Measurements from ENCODE around the gene OTOP2. TPM values are rescaled to one million over a fixed set of nuclear protein-coding genes. Genes with fewer than 3 reads are reported as not detected.
A peak's percentile ranks its signal among the peaks of the same experiment; 100 is the strongest.

OTOP2 gene
- total RNA-seq, 1 experiment from 2014 or later: not detected

DNA sequence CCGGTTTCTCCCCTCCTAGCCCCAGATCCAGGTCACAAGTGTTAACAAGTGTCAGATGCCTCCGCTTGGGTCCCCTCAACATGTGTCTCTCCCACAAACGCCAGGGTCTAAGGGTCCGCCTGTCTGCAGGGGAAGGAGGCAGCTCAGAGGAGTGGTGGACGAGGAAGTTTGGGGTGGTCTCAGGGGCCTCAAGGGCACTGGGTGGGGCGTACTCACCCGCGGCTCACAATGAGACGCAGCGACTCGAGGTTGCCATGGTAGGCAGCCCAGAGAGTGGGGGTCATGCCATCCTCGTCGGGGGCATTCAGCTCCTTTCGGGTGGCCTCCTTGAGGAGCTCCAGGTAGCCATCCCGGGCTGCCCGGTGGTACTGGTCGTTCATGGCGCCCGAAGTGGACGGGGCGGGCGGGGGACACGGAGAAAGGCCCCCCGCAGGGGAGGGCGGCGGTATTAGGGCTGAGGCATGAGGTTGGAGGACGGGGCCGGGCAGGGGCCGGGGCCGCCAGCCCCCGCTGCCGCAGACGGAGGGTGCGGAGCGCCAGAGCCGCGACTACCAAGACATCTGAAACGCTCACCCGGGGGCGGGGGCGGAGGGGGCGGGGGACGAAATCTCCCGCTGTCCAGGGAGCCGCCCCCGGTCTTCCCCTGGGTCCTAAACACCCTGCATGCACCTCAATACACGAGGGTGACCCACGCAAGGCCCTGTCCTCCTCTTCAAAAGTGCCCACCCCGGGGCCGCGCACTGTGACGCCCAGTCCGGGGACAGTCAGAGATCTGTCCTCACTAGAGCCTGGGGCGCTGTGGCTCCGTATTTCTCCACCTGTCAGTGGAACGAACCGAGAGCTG is 1.2 kb upstream of the OTOP2 start, which contains the start of gene USH1G:
USH1G (minus strand) TSS at position 562 of the 844 bp plus-strand sequence; CDS start at position 380, 182 bp downstream.
- Mint-ChIP-seq H3K4me3 (peak within 1 kb of the TSS; percentile 70), H3K27me3 (ENCODE audit: low read depth) (peaks cover 67% of the 10 kb centered on the region), H3K4me1 (peaks cover 13% of the 10 kb centered on the region), H3K27ac (no peak within 1 kb of the TSS), H3K36me3 (no peaks in the 10 kb centered on the region), H3K9me3 (no peaks in the 10 kb centered on the region)
- TF ChIP-seq CREM (CRISPR knock-in tag; IDR thresholded peaks at IDR 0.05) (no peak), ZNF232 (CRISPR knock-in tag; IDR thresholded peaks at IDR 0.05) (no peak), ZNF263 (CRISPR knock-in tag; IDR thresholded peaks at IDR 0.05; ENCODE audit: low read depth) (no peak)
- TF ChIP-seq, protein P1, sequence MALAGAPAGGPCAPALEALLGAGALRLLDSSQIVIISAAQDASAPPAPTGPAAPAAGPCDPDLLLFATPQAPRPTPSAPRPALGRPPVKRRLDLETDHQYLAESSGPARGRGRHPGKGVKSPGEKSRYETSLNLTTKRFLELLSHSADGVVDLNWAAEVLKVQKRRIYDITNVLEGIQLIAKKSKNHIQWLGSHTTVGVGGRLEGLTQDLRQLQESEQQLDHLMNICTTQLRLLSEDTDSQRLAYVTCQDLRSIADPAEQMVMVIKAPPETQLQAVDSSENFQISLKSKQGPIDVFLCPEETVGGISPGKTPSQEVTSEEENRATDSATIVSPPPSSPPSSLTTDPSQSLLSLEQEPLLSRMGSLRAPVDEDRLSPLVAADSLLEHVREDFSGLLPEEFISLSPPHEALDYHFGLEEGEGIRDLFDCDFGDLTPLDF (CRISPR knock-in tag; IDR thresholded peaks at IDR 0.05): no peak
- TF ChIP-seq, protein P2, sequence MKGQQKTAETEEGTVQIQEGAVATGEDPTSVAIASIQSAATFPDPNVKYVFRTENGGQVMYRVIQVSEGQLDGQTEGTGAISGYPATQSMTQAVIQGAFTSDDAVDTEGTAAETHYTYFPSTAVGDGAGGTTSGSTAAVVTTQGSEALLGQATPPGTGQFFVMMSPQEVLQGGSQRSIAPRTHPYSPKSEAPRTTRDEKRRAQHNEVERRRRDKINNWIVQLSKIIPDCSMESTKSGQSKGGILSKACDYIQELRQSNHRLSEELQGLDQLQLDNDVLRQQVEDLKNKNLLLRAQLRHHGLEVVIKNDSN (CRISPR knock-in tag; IDR thresholded peaks at IDR 0.05): no peak
- TF ChIP-seq, protein P3, sequence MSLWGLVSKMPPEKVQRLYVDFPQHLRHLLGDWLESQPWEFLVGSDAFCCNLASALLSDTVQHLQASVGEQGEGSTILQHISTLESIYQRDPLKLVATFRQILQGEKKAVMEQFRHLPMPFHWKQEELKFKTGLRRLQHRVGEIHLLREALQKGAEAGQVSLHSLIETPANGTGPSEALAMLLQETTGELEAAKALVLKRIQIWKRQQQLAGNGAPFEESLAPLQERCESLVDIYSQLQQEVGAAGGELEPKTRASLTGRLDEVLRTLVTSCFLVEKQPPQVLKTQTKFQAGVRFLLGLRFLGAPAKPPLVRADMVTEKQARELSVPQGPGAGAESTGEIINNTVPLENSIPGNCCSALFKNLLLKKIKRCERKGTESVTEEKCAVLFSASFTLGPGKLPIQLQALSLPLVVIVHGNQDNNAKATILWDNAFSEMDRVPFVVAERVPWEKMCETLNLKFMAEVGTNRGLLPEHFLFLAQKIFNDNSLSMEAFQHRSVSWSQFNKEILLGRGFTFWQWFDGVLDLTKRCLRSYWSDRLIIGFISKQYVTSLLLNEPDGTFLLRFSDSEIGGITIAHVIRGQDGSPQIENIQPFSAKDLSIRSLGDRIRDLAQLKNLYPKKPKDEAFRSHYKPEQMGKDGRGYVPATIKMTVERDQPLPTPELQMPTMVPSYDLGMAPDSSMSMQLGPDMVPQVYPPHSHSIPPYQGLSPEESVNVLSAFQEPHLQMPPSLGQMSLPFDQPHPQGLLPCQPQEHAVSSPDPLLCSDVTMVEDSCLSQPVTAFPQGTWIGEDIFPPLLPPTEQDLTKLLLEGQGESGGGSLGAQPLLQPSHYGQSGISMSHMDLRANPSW (CRISPR knock-in tag; conservative IDR thresholded peaks at IDR 0.05; ENCODE audit: low read depth): no peak
- peak; percentile 4; the same call in 1 of the 2 replicates for ATAC-seq
- ChIA-PET POLR2A (interaction anchor here (0.5 kb wide), 1 partner anchor 18 kb away, joined by 5 read pairs; no protein-coding TSS in a partner anchor), CTCF (interaction anchor here (0.6 to 7.8 kb wide), 25 partner anchors 8 to 1439 kb away, joined by 3 to 206 read pairs (median 4); partner anchors contain the start of genes CDR2L, HID1, MRPL58 and NUP85)
- peak; percentile 21 for DNase-seq (ENCODE audit: low spot score)

DNA sequence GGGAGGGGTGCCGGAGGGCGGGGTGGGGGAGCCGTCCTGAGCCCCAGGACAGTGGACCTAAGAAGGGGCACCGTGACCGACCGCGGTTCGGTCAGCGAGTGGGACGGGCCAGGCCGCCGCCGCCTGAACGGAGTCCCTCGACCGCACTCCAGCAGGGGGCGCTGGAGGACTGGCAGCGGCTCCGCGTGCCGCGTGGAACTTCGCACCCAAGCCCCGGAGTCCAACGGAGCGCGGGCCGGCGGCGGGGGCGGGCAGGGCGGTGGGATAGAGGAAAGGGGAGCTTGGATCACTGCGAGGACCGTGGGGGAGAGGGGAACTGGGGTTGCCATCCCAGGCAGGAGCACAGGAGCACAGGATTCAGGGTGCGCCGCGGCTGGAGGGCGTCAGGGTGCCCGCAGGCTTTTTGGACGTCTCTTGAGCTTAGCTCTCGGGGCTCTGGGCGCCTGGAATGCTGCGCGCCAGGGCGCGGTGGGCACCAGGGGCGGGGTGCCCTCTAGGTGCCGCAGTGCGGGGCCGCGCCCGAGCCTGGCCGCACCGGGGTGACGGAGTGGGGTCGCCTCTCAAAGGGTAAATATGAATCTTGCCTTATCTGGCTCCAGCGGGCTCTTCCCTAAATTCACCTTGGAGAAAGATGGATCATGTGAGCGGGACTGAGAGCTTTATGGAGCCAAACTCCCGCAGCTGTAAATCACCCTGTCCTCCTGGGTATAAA is 379 bp upstream of the OTOP2 start:
- Mint-ChIP-seq H3K9me3 (no peaks in the 10 kb centered on the region), H3K27ac (no peak overlapping the region), H3K36me3 (no peaks in the 10 kb centered on the region), H3K4me3 (peak overlapping the region; percentile 70), H3K4me1 (peaks cover 13% of the 10 kb centered on the region), H3K27me3 (ENCODE audit: low read depth) (peaks cover 74% of the 10 kb centered on the region)
- POLR2A ChIA-PET: interaction anchor here (0.9 kb wide), 1 partner anchor 112 kb away, joined by 3 read pairs; no protein-coding TSS in a partner anchor
- DNase-seq (ENCODE audit: low spot score): peak; percentile 79
- ATAC-seq: peak; percentile 18
- CTCF ChIA-PET: interaction anchor here (0.6 to 7.8 kb wide), 35 partner anchors 10 to 1438 kb away, joined by 3 to 206 read pairs (median 5); partner anchors contain the start of genes CDR2L, FDXR, HID1 and KCTD2
- TF ChIP-seq KAT7 (CRISPR knock-in tag; IDR thresholded peaks at IDR 0.05; ENCODE audit: borderline replicate concordance) (no peak), TEAD4 (CRISPR knock-in tag; IDR thresholded peaks at IDR 0.05) (no peak), ZNF263 (CRISPR knock-in tag; IDR thresholded peaks at IDR 0.05; ENCODE audit: low read depth) (no peak), FOXJ3 (CRISPR knock-in tag; IDR thresholded peaks at IDR 0.05; ENCODE audit: borderline replicate concordance) (no peak), ZNF671 (CRISPR knock-in tag; IDR thresholded peaks at IDR 0.05) (no peak), GTF2I (CRISPR knock-in tag; conservative IDR thresholded peaks at IDR 0.05) (no peak), SMAD3 (CRISPR knock-in tag; IDR thresholded peaks at IDR 0.05; ENCODE audit: borderline replicate concordance) (no peak), CBFB (CRISPR knock-in tag; IDR thresholded peaks at IDR 0.05; ENCODE audit: low read depth) (no peak), ZNF232 (CRISPR knock-in tag; IDR thresholded peaks at IDR 0.05) (0 out of 2 replicates have a peak, but pooled peaks have one; percentile 41)
- TF ChIP-seq, protein P4, sequence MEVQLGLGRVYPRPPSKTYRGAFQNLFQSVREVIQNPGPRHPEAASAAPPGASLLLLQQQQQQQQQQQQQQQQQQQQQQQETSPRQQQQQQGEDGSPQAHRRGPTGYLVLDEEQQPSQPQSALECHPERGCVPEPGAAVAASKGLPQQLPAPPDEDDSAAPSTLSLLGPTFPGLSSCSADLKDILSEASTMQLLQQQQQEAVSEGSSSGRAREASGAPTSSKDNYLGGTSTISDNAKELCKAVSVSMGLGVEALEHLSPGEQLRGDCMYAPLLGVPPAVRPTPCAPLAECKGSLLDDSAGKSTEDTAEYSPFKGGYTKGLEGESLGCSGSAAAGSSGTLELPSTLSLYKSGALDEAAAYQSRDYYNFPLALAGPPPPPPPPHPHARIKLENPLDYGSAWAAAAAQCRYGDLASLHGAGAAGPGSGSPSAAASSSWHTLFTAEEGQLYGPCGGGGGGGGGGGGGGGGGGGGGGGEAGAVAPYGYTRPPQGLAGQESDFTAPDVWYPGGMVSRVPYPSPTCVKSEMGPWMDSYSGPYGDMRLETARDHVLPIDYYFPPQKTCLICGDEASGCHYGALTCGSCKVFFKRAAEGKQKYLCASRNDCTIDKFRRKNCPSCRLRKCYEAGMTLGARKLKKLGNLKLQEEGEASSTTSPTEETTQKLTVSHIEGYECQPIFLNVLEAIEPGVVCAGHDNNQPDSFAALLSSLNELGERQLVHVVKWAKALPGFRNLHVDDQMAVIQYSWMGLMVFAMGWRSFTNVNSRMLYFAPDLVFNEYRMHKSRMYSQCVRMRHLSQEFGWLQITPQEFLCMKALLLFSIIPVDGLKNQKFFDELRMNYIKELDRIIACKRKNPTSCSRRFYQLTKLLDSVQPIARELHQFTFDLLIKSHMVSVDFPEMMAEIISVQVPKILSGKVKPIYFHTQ (CRISPR knock-in tag; IDR thresholded peaks at IDR 0.05): no peak
- TF ChIP-seq, protein P5, sequence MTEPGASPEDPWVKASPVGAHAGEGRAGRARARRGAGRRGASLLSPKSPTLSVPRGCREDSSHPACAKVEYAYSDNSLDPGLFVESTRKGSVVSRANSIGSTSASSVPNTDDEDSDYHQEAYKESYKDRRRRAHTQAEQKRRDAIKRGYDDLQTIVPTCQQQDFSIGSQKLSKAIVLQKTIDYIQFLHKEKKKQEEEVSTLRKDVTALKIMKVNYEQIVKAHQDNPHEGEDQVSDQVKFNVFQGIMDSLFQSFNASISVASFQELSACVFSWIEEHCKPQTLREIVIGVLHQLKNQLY (CRISPR knock-in tag; IDR thresholded peaks at IDR 0.05): no peak
- TF ChIP-seq, protein P6, sequence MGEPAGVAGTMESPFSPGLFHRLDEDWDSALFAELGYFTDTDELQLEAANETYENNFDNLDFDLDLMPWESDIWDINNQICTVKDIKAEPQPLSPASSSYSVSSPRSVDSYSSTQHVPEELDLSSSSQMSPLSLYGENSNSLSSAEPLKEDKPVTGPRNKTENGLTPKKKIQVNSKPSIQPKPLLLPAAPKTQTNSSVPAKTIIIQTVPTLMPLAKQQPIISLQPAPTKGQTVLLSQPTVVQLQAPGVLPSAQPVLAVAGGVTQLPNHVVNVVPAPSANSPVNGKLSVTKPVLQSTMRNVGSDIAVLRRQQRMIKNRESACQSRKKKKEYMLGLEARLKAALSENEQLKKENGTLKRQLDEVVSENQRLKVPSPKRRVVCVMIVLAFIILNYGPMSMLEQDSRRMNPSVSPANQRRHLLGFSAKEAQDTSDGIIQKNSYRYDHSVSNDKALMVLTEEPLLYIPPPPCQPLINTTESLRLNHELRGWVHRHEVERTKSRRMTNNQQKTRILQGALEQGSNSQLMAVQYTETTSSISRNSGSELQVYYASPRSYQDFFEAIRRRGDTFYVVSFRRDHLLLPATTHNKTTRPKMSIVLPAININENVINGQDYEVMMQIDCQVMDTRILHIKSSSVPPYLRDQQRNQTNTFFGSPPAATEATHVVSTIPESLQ (CRISPR knock-in tag; IDR thresholded peaks at IDR 0.05): no peak
- TF ChIP-seq, protein P1 (CRISPR knock-in tag; IDR thresholded peaks at IDR 0.05): no peak
- TF ChIP-seq, protein P7, sequence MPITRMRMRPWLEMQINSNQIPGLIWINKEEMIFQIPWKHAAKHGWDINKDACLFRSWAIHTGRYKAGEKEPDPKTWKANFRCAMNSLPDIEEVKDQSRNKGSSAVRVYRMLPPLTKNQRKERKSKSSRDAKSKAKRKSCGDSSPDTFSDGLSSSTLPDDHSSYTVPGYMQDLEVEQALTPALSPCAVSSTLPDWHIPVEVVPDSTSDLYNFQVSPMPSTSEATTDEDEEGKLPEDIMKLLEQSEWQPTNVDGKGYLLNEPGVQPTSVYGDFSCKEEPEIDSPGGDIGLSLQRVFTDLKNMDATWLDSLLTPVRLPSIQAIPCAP (CRISPR knock-in tag; IDR thresholded peaks at IDR 0.05): no peak
